Cardiac muscle cell (in vitro differentiated cells and primary cell): ENCODE data around the gene GPR85. TPM values are rescaled to one million over a fixed set of nuclear protein-coding genes. Genes with fewer than 3 reads are reported as not detected.

Source experiments
- DNase-seq, 2 donors: peaks; one replicate each; pipeline versions ENCODE4 v3.0.0 to v3.0.0-alpha.2; 2010 to 2017; ENCODE audit warnings: low read depth in 1 of 2, low spot score in 1 of 2
- H3K27ac ChIP-seq: fragments of 200-600 bp; sonication (generic); 2 replicates; pipeline ENCODE4 v1.5.1; 2016
- H3K27me3 ChIP-seq: fragments of 200-600 bp; sonication (generic); 2 replicates; pipeline ENCODE4 v1.6.0; 2016; ENCODE audit warnings: control low read depth
- H3K36me3 ChIP-seq: fragments of 200-600 bp; sonication (generic); 2 replicates; pipeline ENCODE4 v1.5.1; 2016; ENCODE audit warnings: control low read depth
- H3K4me1 ChIP-seq: fragments of 200-600 bp; sonication (generic); 2 replicates; pipeline ENCODE4 v1.8.1; 2017; ENCODE audit warnings: low read depth, mild to moderate bottlenecking, mixed run types
- H3K4me3 ChIP-seq: fragments of 200-600 bp; sonication (generic); 2 replicates; pipeline ENCODE4 v1.5.1; 2016; ENCODE audit warnings: mild to moderate bottlenecking
- H3K9me3 ChIP-seq: fragments of 200-600 bp; sonication (generic); 2 replicates; pipeline ENCODE4 v1.5.1; 2017; ENCODE audit warnings: low read depth, mild to moderate bottlenecking, control low read depth
- polyA plus RNA-seq: library from polyadenylated mRNA; unstranded; fragments of >200 nt; fragmentation: Nextera tagmentation; extraction: Ambion mirVana; gene quantifications from 2 replicates; pipeline ENCODE4 v1.2.1, GENCODE V29; 2016
- total RNA-seq: library from RNA; depleted of rRNA; stranded (reverse); fragments of >200 nt; gene quantifications from 2 replicates; pipeline ENCODE4 v1.2.3, GENCODE V29; 2016
- TF ChIP-seq, protein P1 (sequence below): IDR thresholded peaks from 2 replicates; pipeline ENCODE4 v1.5.1; 2012; ENCODE audit warnings: low read depth, mild to moderate bottlenecking, low read length

The GPR85 gene, protein sequence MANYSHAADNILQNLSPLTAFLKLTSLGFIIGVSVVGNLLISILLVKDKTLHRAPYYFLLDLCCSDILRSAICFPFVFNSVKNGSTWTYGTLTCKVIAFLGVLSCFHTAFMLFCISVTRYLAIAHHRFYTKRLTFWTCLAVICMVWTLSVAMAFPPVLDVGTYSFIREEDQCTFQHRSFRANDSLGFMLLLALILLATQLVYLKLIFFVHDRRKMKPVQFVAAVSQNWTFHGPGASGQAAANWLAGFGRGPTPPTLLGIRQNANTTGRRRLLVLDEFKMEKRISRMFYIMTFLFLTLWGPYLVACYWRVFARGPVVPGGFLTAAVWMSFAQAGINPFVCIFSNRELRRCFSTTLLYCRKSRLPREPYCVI
- total RNA-seq (0.32 and 0.80 TPM in 2 replicates), polyA plus RNA-seq (not detected in 2 replicates)

DNA sequence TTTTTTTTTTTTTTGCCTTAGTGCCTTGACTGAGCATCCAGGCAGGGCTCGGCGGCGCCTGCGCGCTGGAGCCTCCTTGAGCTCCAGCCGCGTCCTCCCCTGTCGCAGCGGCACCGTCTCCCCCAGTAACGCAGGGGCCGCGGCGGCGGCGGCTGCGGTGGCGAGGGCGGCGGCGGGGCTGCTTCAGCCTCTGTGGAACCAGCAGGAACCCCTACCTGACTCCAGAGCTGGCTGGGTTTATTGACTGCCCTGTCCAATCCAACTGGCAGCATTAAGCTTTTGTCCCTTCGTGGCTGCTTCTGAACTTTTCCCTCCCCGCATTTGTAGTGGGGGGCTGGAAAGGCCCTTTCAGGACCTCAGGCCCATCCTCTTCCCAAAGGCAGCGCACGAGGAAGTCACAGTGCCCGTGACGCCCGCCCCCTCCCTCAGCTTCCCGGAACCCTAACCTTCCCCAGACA lies at the start of gene GPR85:
GPR85 (minus strand) TSS at position 397 of the 458 bp plus-strand sequence. CDS start 2,106 bp downstream, outside the sequence.
- H3K9me3 ChIP-seq, result no peaks in the 10 kb centered on the region
- TF ChIP-seq, protein P1, sequence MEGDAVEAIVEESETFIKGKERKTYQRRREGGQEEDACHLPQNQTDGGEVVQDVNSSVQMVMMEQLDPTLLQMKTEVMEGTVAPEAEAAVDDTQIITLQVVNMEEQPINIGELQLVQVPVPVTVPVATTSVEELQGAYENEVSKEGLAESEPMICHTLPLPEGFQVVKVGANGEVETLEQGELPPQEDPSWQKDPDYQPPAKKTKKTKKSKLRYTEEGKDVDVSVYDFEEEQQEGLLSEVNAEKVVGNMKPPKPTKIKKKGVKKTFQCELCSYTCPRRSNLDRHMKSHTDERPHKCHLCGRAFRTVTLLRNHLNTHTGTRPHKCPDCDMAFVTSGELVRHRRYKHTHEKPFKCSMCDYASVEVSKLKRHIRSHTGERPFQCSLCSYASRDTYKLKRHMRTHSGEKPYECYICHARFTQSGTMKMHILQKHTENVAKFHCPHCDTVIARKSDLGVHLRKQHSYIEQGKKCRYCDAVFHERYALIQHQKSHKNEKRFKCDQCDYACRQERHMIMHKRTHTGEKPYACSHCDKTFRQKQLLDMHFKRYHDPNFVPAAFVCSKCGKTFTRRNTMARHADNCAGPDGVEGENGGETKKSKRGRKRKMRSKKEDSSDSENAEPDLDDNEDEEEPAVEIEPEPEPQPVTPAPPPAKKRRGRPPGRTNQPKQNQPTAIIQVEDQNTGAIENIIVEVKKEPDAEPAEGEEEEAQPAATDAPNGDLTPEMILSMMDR, result no peak
- peaks cover 2% of the 10 kb centered on the region for H3K27me3 ChIP-seq
- no peaks in the 10 kb centered on the region for H3K4me1 ChIP-seq
- DNase-seq, result peak; percentile 71 to 91
- no peak within 1 kb of the TSS for H3K27ac ChIP-seq
- peak within 1 kb of the TSS; percentile 24 for H3K4me3 ChIP-seq
- no peaks in the 10 kb centered on the region for H3K36me3 ChIP-seq

DNA sequence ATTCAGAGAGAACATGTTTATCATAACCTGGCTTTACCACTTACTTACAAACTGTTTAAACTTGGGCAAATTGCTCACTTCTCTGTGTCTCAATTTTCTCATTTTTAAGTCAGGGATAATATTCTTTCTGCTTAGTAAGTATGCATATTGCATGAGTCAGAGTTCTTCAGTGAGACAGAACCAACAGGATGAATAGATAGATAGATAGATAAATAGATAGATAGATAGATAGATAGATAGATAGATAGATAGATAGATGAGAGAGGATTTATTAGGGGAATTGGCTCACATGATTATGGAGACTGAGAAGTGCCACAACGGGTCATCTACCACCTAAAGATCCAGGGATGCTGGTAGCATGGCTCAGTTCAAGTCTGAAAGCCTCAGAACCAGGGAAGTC lies 47.4 kb upstream of the GPR85 start:
- DNase-seq, result no peak
- H3K4me3 ChIP-seq, result no peak overlapping the region
- H3K9me3 ChIP-seq, result no peaks in the 10 kb centered on the region
- H3K4me1 ChIP-seq, result no peaks in the 10 kb centered on the region
- TF ChIP-seq, protein P1, result no peak
- H3K27ac ChIP-seq, result no peak overlapping the region
- no peaks in the 10 kb centered on the region for H3K36me3 ChIP-seq
- no peaks in the 10 kb centered on the region for H3K27me3 ChIP-seq

DNA sequence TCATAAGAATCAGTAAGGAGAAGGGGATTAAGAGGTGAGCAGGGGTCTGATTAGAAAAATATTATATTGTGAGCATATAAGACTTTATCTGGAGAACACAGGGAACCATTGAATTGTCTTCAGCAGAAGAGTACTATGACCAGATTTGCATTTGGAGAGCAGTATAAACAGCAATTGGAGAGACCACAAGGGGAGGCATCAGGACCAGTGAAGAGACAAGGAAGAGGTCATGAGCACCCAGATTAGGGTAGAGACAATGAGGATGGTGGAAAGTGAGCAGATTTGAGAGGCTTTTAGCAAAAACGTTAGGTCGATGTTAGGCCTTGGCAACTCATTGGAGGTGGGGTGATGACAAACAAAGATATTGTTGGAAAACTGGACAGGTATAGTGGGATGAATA lies 44.7 kb upstream of the GPR85 start:
- no peaks in the 10 kb centered on the region for H3K36me3 ChIP-seq
- DNase-seq, result no peak
- no peak overlapping the region for H3K27ac ChIP-seq
- TF ChIP-seq, protein P1, result no peak
- H3K4me3 ChIP-seq, result no peak overlapping the region
- no peaks in the 10 kb centered on the region for H3K4me1 ChIP-seq
- no peaks in the 10 kb centered on the region for H3K27me3 ChIP-seq
- H3K9me3 ChIP-seq, result no peaks in the 10 kb centered on the region

DNA sequence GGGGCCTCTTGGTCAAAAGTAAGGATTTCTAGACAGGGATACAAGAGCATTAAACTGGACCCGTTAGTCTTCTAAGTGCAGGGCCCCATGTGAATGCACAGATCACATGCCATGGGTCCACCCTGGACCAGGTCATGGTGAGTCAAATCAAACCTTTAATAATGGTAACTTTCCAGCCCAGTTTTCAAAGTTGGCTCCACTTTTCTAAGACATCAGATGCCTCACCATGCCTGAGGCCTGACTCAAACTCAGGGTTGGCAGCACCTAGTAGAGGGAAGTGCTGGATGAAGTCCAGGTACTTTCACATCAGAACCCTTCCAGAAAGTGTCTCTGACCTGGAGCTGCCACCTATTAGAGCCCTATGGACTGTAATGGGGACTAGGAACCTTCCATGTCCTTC lies 41.4 kb upstream of the GPR85 start:
- TF ChIP-seq, protein P1, result no peak
- Histone ChIP-seq H3K9me3 (no peaks in the 10 kb centered on the region), H3K4me1 (peaks cover 11% of the 10 kb centered on the region), H3K4me3 (no peak overlapping the region), H3K27ac (no peak overlapping the region), H3K36me3 (no peaks in the 10 kb centered on the region), H3K27me3 (no peaks in the 10 kb centered on the region)
- no peak for DNase-seq

DNA sequence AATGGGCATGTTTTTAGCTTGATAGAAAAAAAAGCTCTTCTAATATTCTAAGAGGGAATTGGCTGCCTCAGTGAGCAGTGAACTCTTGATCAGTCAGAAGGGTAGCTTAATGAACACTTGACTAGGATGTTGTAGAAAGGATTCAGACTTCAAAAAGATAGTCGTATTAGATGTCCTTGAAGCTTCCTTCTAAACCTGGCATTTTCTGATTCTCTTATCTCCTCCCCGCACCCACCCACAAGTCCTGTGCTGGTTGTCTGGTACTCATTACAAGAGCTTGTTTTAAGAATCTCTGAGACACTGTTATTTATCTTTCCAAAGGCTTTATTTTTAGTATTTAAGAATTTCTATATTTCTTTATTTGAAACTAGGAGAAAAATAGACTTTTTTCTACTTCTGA lies 39.1 kb upstream of the GPR85 start:
- TF ChIP-seq, protein P1, result no peak
- DNase-seq, result no peak
- Histone ChIP-seq H3K27ac (no peak overlapping the region), H3K4me1 (peaks cover 21% of the 10 kb centered on the region), H3K36me3 (no peaks in the 10 kb centered on the region), H3K4me3 (no peak overlapping the region), H3K9me3 (no peaks in the 10 kb centered on the region), H3K27me3 (no peaks in the 10 kb centered on the region)
